ENCODE results near the gene STPG2.

STPG2 gene

GRCh38 chr4:98143001-98143899 is at the start of gene STPG2:
Gene STPG2 (minus strand): TSS chr4:98143476.
- peak; percentile 61 for TF ChIP-seq CTCF (conservative IDR thresholded peaks at IDR 0.05; ENCODE audit: low read depth, low read length)

GRCh38 chr4:98185279-98185678 is 42.0 kb upstream of the STPG2 start:
- no peak for DNase-seq (ENCODE audit: low read depth)
- H3K4me3 ChIP-seq (ENCODE audit: low read length): no peak overlapping the region
- no peak for TF ChIP-seq CTCF (conservative IDR thresholded peaks at IDR 0.05; ENCODE audit: low read depth, low read length)

More at GRCh38 chr4:98143001-98143899, at the start of gene STPG2:
- H3K4me3 ChIP-seq (ENCODE audit: low read length): peak within 1 kb of the TSS; percentile 90
- peak; percentile 60 for DNase-seq (ENCODE audit: low read depth)

DNA sequence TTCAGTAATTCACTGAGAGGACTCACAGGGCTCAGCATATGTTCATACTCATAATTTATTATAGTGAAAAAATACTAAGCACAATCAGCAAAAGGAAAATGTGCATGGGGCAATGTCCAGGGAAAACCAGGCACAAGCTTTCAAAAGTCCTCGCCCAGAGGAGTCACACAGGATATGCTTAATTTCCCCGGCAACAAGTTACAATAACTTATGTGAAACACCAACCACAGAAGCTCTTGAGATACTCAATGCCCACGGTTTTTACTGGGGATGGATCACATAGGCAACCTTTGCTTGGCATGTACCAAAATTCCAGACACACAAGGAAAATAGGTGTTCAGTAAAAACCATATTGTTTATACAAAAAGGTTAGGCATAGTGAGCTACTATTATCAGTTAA is 38.5 kb upstream of the STPG2 start:
- no peak overlapping the region for H3K4me3 ChIP-seq (ENCODE audit: low read length)
- TF ChIP-seq CTCF (conservative IDR thresholded peaks at IDR 0.05; ENCODE audit: low read depth, low read length): no peak
- no peak for DNase-seq (ENCODE audit: low read depth)

DNA sequence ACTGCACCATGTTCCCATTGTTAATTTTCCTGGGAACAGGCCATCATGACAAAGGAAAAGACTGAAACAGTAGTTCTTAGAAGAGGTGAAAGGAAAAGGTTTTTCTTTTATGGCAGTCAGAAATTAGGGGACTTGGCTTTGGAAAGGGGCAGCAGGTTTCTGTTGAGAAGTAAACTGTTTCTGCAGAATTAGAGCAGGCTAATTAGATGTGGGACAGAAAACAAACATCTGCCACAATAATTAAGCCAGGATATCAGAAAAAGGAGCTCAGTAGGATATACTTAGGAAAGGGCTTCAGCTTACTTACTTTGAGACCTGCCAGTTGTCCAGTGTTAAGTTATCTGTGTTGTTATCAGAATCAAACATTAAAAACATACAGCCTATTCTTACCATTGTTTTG is 36.7 kb upstream of the STPG2 start:
- no peak for TF ChIP-seq CTCF (conservative IDR thresholded peaks at IDR 0.05; ENCODE audit: low read depth, low read length)
- no peak overlapping the region for H3K4me3 ChIP-seq (ENCODE audit: low read length)
- no peak for DNase-seq (ENCODE audit: low read depth)

GRCh38 chr4:98176531-98176930 is 33.3 kb upstream of the STPG2 start:
- no peak for DNase-seq (ENCODE audit: low read depth)
- H3K4me3 ChIP-seq (ENCODE audit: low read length): no peak overlapping the region
- no peak for TF ChIP-seq CTCF (conservative IDR thresholded peaks at IDR 0.05; ENCODE audit: low read depth, low read length)

- peak; percentile 21 for DNase-seq (ENCODE audit: low read depth)
- TF ChIP-seq CTCF (conservative IDR thresholded peaks at IDR 0.05; ENCODE audit: low read depth, low read length): no peak
- H3K4me3 ChIP-seq (ENCODE audit: low read length): no peak overlapping the region
These were observed 26.8 kb upstream of the STPG2 start for GRCh38 chr4:98170035-98170434.

DNA sequence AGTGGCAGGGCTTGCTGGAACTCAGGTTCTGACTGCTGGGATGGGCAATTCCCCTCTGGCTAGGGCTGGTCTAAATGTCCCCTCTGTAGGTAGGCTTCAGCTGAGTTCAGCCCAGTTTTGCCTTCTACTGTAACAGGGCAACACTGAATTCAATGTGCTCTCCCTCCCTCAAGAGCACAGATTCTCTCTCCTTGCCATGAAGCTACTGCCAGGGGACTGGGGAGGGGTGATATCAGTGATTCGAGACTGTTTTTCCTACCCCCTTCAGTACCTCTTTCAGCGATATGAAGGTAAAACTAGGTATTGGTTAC is 23.4 kb upstream of the STPG2 start:
- DNase-seq (ENCODE audit: low read depth): no peak
- no peak overlapping the region for H3K4me3 ChIP-seq (ENCODE audit: low read length)
- TF ChIP-seq CTCF (conservative IDR thresholded peaks at IDR 0.05; ENCODE audit: low read depth, low read length): no peak
